Kidney epithelial cell (primary cell): Measurements from ENCODE around the gene SLC35F2. TPM values are rescaled to one million over a fixed set of nuclear protein-coding genes. Genes with fewer than 3 reads are reported as not detected.

Source experiments
- DNase-seq: peaks from one replicate; pipeline ENCODE4 v3.0.0-alpha.2; 2010; ENCODE audit warnings: low read depth
- H3K27me3 ChIP-seq: 2 replicates; pipeline ENCODE4 v1.6.0; 2011; ENCODE audit warnings: low read length; ENCODE audit not compliant: control insufficient read depth, insufficient read depth
- H3K36me3 ChIP-seq: 2 replicates; pipeline ENCODE4 v1.5.1; 2011; ENCODE audit warnings: low read length; ENCODE audit not compliant: control insufficient read depth, insufficient read depth
- H3K4me3 ChIP-seq: 2 replicates; pipeline ENCODE4 v1.5.1; 2011; ENCODE audit warnings: low read depth, mild to moderate bottlenecking, control low read depth, low read length
- total RNA-seq: library from RNA; depleted of rRNA; stranded (reverse); fragments of >200 nt; gene quantifications from 2 replicates; pipeline ENCODE4 v1.2.3, GENCODE V29; 2015
- TF ChIP-seq, protein P1 (sequence below): IDR thresholded peaks from 2 replicates; pipeline ENCODE4 v1.5.1; 2011; ENCODE audit warnings: mild to moderate bottlenecking, moderate library complexity, low read length, control low read depth, inconsistent platforms; ENCODE audit not compliant: insufficient read depth, poor library complexity, severe bottlenecking

SLC35F2 gene
- total RNA-seq, 1 donor from 2014 or later, result 44.8 TPM

DNA sequence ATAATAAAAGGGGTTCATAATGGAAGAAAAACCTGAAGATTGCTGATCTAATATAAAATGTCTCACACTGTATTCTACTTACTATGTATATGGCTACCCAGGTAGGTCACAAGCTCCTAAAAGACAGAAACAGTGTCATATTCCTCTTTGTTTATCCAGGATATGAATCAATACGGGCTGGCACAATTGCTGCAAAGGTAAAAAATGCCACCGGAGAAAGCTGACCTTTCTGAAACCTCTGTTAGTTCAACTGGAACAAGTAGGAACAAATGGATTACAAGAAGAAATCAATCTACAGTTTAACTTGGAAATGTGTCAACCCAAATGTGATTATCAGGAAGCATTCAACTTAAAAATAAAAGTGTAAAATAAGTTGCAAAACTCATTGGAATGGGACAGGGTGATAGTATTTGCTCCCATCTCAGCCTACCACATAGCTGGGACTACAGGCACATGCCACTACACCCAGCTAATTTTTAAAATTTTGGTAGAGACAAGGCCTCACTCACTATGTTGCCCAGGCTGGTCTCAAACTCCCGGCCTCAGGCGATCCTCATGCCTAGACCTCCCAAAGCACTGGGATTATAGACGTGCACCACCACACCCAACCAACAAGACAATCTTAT is 27.6 kb downstream of the SLC35F2 start:
- Histone ChIP-seq H3K27me3 (no peaks in the 10 kb centered on the region), H3K36me3 (no peaks in the 10 kb centered on the region), H3K4me3 (no peak overlapping the region)
- TF ChIP-seq, protein P1, sequence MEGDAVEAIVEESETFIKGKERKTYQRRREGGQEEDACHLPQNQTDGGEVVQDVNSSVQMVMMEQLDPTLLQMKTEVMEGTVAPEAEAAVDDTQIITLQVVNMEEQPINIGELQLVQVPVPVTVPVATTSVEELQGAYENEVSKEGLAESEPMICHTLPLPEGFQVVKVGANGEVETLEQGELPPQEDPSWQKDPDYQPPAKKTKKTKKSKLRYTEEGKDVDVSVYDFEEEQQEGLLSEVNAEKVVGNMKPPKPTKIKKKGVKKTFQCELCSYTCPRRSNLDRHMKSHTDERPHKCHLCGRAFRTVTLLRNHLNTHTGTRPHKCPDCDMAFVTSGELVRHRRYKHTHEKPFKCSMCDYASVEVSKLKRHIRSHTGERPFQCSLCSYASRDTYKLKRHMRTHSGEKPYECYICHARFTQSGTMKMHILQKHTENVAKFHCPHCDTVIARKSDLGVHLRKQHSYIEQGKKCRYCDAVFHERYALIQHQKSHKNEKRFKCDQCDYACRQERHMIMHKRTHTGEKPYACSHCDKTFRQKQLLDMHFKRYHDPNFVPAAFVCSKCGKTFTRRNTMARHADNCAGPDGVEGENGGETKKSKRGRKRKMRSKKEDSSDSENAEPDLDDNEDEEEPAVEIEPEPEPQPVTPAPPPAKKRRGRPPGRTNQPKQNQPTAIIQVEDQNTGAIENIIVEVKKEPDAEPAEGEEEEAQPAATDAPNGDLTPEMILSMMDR, result no peak
- no peak for DNase-seq

DNA sequence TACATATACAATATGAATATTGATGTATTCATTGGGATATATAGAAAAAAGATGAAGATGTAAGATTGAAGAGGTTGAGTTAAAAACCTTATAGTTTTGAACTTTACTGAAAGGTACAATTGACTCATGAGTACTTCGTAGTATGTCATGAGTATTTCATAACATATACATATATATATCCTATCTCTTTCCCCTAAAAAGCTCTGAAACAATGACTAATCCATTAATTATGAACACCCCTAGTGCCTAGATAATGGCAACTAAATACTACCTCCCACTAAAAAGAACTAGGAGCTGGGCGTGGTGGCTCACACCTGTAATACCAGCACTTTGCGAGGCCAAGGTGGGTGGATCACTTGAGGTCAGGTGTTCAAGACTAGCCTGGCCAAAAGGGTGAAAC is 31.5 kb downstream of the SLC35F2 start:
- H3K27me3 ChIP-seq, result no peaks in the 10 kb centered on the region
- DNase-seq, result no peak
- H3K4me3 ChIP-seq, result no peak overlapping the region
- no peaks in the 10 kb centered on the region for H3K36me3 ChIP-seq
- TF ChIP-seq, protein P1, result no peak

DNA sequence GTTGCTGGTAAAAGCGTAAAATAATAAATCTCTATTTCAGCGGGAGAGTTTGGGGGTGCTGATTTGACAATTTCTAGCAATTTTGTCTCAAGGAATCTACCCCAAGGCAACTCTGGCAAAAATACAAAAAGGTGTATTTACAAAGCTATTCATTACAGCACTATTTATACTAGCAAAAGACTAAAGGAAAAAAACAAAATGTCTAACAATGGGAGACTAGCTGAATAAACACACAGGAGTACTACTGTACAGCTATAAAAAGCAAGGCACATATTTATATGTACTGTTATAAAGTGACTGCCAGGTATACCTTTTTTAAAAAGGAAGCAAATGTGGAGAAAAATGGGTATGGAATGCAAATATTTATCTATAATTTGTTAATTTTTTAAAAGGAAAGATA is 32.7 kb downstream of the SLC35F2 start:
- H3K36me3 ChIP-seq, result no peaks in the 10 kb centered on the region
- H3K27me3 ChIP-seq, result no peaks in the 10 kb centered on the region
- TF ChIP-seq, protein P1, result no peak
- no peak for DNase-seq
- no peak overlapping the region for H3K4me3 ChIP-seq

DNA sequence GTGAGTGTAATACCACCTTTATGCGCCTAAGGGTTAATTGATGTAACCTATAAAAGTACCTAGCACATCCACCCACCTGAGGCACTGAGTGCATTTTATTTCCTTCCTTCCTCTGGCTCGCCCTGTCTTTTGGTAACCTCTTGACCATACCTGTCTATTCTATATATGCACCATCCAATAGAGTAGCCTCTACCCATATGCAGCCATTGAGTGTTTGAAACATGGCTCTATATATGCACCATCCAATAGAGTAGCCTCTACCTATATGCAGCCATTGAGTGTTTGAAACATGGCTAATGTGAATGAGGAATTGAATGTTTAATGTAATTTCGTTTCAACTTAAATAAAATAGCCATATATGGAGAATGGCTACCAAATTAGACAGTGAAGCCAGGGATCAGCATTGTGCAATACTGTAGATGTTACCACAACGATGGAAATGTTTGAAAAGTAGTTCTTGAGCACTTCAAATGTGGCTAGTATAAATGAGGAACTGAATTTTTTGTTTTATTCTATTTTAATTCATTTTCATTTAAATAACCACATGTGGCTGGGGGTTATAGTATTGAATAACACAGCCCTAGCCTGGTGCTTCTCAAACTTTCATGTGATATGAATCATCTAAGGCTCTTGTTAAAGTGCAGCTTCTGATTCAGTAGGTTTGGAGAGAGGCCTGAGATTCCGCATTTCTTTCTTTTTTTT is 33.8 kb downstream of the SLC35F2 start:
- DNase-seq, result no peak
- no peaks in the 10 kb centered on the region for H3K27me3 ChIP-seq
- TF ChIP-seq, protein P1, result no peak
- no peaks in the 10 kb centered on the region for H3K36me3 ChIP-seq
- H3K4me3 ChIP-seq, result no peak overlapping the region

DNA sequence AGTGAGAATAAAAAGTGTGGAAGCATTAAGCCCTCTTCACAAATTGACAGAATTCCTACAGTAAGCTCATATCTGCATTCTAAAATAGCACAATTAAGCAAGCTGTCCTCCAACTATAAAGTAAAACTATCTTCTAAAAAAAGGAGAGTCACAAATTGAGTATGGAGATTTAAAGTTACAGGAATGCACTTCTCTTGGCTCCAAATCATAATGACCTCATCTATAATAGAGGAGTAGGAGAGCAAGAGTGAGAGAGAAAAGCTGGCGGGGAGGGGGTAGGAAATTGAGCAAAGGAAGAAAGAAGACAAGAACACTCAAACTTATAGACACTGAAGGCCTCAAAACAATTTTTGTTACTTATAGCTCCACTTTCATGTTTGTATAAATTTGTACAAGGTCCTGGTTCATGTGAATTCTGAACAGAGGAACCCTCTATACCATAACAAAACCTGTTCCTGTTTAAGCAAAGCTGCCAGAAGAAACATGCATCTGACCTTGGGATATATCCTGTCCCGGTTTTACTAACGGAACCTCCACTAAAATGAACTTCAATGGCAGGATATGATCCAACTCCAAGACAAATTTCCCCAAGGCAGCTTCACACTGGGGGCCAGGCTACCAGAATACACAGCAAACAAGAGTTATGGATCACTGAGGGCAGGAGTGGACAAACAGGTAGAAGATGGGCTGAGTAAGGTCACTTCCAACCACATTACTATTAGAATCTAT is 37.2 kb downstream of the SLC35F2 start:
- Histone ChIP-seq H3K4me3 (no peak overlapping the region), H3K27me3 (no peaks in the 10 kb centered on the region), H3K36me3 (no peaks in the 10 kb centered on the region)
- TF ChIP-seq, protein P1, result no peak
- no peak for DNase-seq
